HepG2 (cell line): Measurements from ENCODE around the gene MEGF10. TPM values are rescaled to one million over a fixed set of nuclear protein-coding genes. Genes with fewer than 3 reads are reported as not detected.

ENCODE experiments used
- ATAC-seq: fragments of 200-7000 bp; cut with Tn5 transposase; 3 replicates; pipeline ENCODE4 v1.9.1; 2020; ENCODE audit warnings: mild to moderate bottlenecking, moderate library complexity
- BruUV-seq: library from RNA; stranded (reverse); fragments of 400-500 nt; replicated peaks from 2 replicates; lab custom pipeline; 2021; lab: Mats Ljungman, UMichigan
- CTCF ChIA-PET: fragments of 300-600 bp; formaldehyde crosslinking; extraction: SDS; loops from one replicate; lab custom pipeline; 2021; ENCODE audit warnings: low total read pairs, inconsistent platforms, low intra/inter-chr PET ratio; lab: Yijun Ruan, JAX
- POLR2A ChIA-PET: fragments of 350-600 bp; sonication (Branson Sonifier 250); formaldehyde crosslinking; loops from one replicate; lab custom pipeline; 2020; ENCODE audit warnings: antibody characterized with exemption, inconsistent platforms; lab: Yijun Ruan, JAX
- DNase-seq: peaks from one replicate; pipeline ENCODE4 v3.0.0-alpha.2; 2015; ENCODE audit warnings: low spot score
- FAIRE-seq: peaks from 3 replicates; lab custom pipeline; 2011; peaks lifted over from hg19 to GRCh38; lab: Jason Lieb, UNC
- H2AFZ ChIP-seq: one replicate; pipeline ENCODE4 v1.6.1; 2011; ENCODE audit warnings: low read length, inconsistent platforms
- H3K27ac ChIP-seq: fragments of 300-600 bp; 3 replicates; pipeline ENCODE4 v1.8.0; 2011; ENCODE audit warnings: mixed run types, mild to moderate bottlenecking, mixed read lengths, low read length, inconsistent platforms; ENCODE audit not compliant: insufficient read depth; ENCODE audit errors: extremely low read length
- H3K27me3 ChIP-seq, 2 experiments: fragments of 200-600 bp in 1 of 2; 2 replicates in 1 of 2; 3 replicates in 1 of 2; pipeline versions ENCODE4 v1.6.0 to v1.8.0; 2011; ENCODE audit warnings: low read length in 2 of 2, mild to moderate bottlenecking in 2 of 2, moderate library complexity in 2 of 2, inconsistent platforms in 1 of 2; ENCODE audit not compliant: insufficient read depth in 2 of 2, control insufficient read depth in 1 of 2
- H3K36me3 ChIP-seq, 2 experiments: fragments of 200-600 bp in 1 of 2; replicated peaks in 1 of 2; 2 replicates in 1 of 2; 3 replicates in 1 of 2; pipeline versions ENCODE4 v1.5.1 to v1.8.0; 2011; ENCODE audit warnings: low read length in 2 of 2, inconsistent platforms in 1 of 2; ENCODE audit not compliant: insufficient read depth in 2 of 2, control insufficient read depth in 1 of 2
- H3K4me1 ChIP-seq: 2 replicates; pipeline ENCODE4 v1.5.1; 2012; ENCODE audit warnings: low read length, inconsistent platforms; ENCODE audit not compliant: insufficient read depth
- H3K4me2 ChIP-seq: 2 replicates; pipeline ENCODE4 v1.6.0; 2011; ENCODE audit warnings: low read depth, low read length, inconsistent platforms
- H3K4me3 ChIP-seq, 3 experiments: fragments of 200-600 bp in 1 of 3; sonication (generic), shearing (Covaris generic) in 1 of 3; replicated peaks in 1 of 3; 2 replicates each; pipeline ENCODE4 v1.5.1; 2011 to 2016; ENCODE audit warnings: low read length in 3 of 3, inconsistent platforms in 2 of 3, low read depth in 2 of 3, mild to moderate bottlenecking in 2 of 3, control low read depth in 1 of 3, mixed read lengths in 1 of 3; ENCODE audit not compliant: insufficient read depth in 1 of 3
- H3K79me2 ChIP-seq: one replicate; pipeline ENCODE4 v1.6.1; 2011; ENCODE audit warnings: low read length, inconsistent platforms; ENCODE audit not compliant: insufficient read depth
- H3K9ac ChIP-seq: 2 replicates; pipeline ENCODE4 v1.6.0; 2011; ENCODE audit warnings: mild to moderate bottlenecking, low read depth, low read length, inconsistent platforms; ENCODE audit not compliant: insufficient read depth
- H3K9me3 ChIP-seq: 2 replicates; pipeline ENCODE4 v1.5.1; 2012; ENCODE audit warnings: mild to moderate bottlenecking, low read length
- H4K20me1 ChIP-seq: 2 replicates; pipeline ENCODE4 v1.6.0; 2011; ENCODE audit warnings: inconsistent platforms, mild to moderate bottlenecking, low read length, moderate library complexity; ENCODE audit not compliant: insufficient read depth
- ARID2 ChIP-seq: sonication (generic); formaldehyde crosslinking; IDR thresholded peaks from 2 replicates; pipeline ENCODE4 v1.8.1; 2022; ENCODE audit warnings: mild to moderate bottlenecking, missing genetic modification reagents, borderline replicate concordance
- CENPT ChIP-seq: sonication (generic); formaldehyde crosslinking; IDR thresholded peaks from 2 replicates; pipeline ENCODE4 v1.8.0; 2022; ENCODE audit warnings: low read depth, mild to moderate bottlenecking, moderate library complexity, missing genetic modification reagents
- ETV6 ChIP-seq: sonication (generic); formaldehyde crosslinking; conservative IDR thresholded peaks from 2 replicates; pipeline ENCODE4 v1.4.0; 2020; ENCODE audit warnings: missing genetic modification reagents
- FOXM1 ChIP-seq: sonication (generic); formaldehyde crosslinking; IDR thresholded peaks from 2 replicates; pipeline ENCODE4 v1.5.0; 2020; ENCODE audit warnings: missing genetic modification reagents
- GMEB1 ChIP-seq: sonication (generic); formaldehyde crosslinking; IDR thresholded peaks from 2 replicates; pipeline ENCODE4 v1.5.1; 2020; ENCODE audit warnings: missing genetic modification reagents, mild to moderate bottlenecking, borderline replicate concordance
- HMG20B ChIP-seq: conservative IDR thresholded peaks from 2 replicates; pipeline ENCODE4 v1.6.1; 2016; ENCODE audit warnings: missing genetic modification reagents, missing compliant biosample characterization
- HOXA9 ChIP-seq: sonication (generic); formaldehyde crosslinking; IDR thresholded peaks from 2 replicates; pipeline ENCODE4 v1.8.1; 2022; ENCODE audit warnings: missing genetic modification reagents, mild to moderate bottlenecking, moderate library complexity, borderline replicate concordance
- HOXD1 ChIP-seq: sonication (generic); formaldehyde crosslinking; IDR thresholded peaks from 2 replicates; pipeline ENCODE4 v1.5.0; 2020; ENCODE audit warnings: missing genetic modification reagents
- KAT2B ChIP-seq: fragments of 150-350 bp; IDR thresholded peaks from 2 replicates; pipeline ENCODE4 v1.6.1; 2014; ENCODE audit warnings: low read depth, low read length, borderline replicate concordance
- KMT2A ChIP-seq: sonication (generic); formaldehyde crosslinking; IDR thresholded peaks from 2 replicates; pipeline ENCODE4 v1.4.0; 2020; ENCODE audit warnings: missing genetic modification reagents
- NCOA5 ChIP-seq: sonication (generic); formaldehyde crosslinking; IDR thresholded peaks from 2 replicates; pipeline ENCODE4 v1.4.0; 2020; ENCODE audit warnings: missing genetic modification reagents
- PITX1 ChIP-seq: sonication (generic); formaldehyde crosslinking; IDR thresholded peaks from 2 replicates; pipeline ENCODE4 v1.5.1; 2020; ENCODE audit warnings: mild to moderate bottlenecking, missing genetic modification reagents
- SNRNP70 ChIP-seq: fragments of 200-400 bp; formaldehyde crosslinking; IDR thresholded peaks from 2 replicates; pipeline ENCODE4 v1.6.1; 2017; ENCODE audit warnings: mild to moderate bottlenecking, low read depth, low read length, moderate library complexity
- SRSF1 ChIP-seq: fragments of 200-400 bp; formaldehyde crosslinking; optimal IDR thresholded peaks from 2 replicates; pipeline ENCODE3; 2017; ENCODE audit warnings: mild to moderate bottlenecking, low read depth, low read length, moderate library complexity
- ZNF564 ChIP-seq: sonication (generic); formaldehyde crosslinking; IDR thresholded peaks from 2 replicates; pipeline ENCODE4 v1.8.1; 2023; ENCODE audit warnings: mild to moderate bottlenecking, missing genetic modification reagents
- WGBS: methylation state at CpG from one replicate; pipeline ENCODE4 v1.1.6; 2017; ENCODE audit warnings: low lambda C conversion rate; 5-methylcytosine and 5-hydroxymethylcytosine counted together
- in situ Hi-C: cut with HindIII; loops from 2 replicates; pipeline ENCODE4 v1.10.0; 2017; ENCODE audit warnings: low pct_unique_long_range_greater_than_20kb; ENCODE audit not compliant: extremely low pct_ligation_motif_present
- intact Hi-C: fragments of 100-400 bp; cut with micrococcal nuclease; formaldehyde crosslinking; loops from one replicate; pipeline ENCODE4 v1.10.0; 2022; ENCODE audit not compliant: unreplicated experiment
- polyA plus RNA-seq, 8 experiments: library from polyadenylated mRNA; depleted of rRNA in 3 of 8; stranded (reverse) in 7 of 8; unstranded in 1 of 8; fragments of >200 nt; fragmentation: Illumina TruSeq in 4 of 8; extraction: Trizol in 4 of 8; gene quantifications; 2 replicates each; pipeline versions ENCODE4 v1.2.1 to v1.2.3, GENCODE V29; 2011 to 2016; ENCODE audit warnings: low read depth in 4 of 8, missing spikeins in 1 of 8, mixed read lengths in 1 of 8; ENCODE audit not compliant: insufficient read depth in 1 of 8
- total RNA-seq, 5 experiments: library from RNA; depleted of rRNA; stranded (reverse); fragments of >200 nt; fragmentation: Illumina TruSeq; extraction: Trizol; gene quantifications; 2 replicates each; pipeline ENCODE4 v1.2.3, GENCODE V29; 2016; ENCODE audit warnings: low read depth in 1 of 5

The MEGF10 gene
- total and polyA plus RNA-seq, 2 of the 13 experiments (the other 11 are each of a cell fraction or from before 2014, with no cell fraction given), result not detected

- WGBS, result 0% methylated on average over 2 of the region's 2 CpGs
- intact Hi-C loops (no loop called here), in situ Hi-C loops (no loop called here)
- BruUV-seq, result no TSS peak
- H3K4me3 ChIP-seq, result no peak overlapping the region
- H3K79me2 ChIP-seq, result no peaks in the 10 kb centered on the region
- POLR2A ChIA-PET, result no interaction called here
- no peaks in the 10 kb centered on the region for H4K20me1 ChIP-seq
- H3K9ac ChIP-seq, result no peak overlapping the region
- no peak overlapping the region for H3K4me2 ChIP-seq
- no peaks in the 10 kb centered on the region for H3K9me3 ChIP-seq
- DNase-seq, result no peak
- FAIRE-seq, result no peak
- H3K27me3 ChIP-seq, result no peaks in the 10 kb centered on the region; a peak in 1 of 5 replicates
- ATAC-seq, result no peak
- H3K27ac ChIP-seq, result no peak overlapping the region
- no peaks in the 10 kb centered on the region for H3K4me1 ChIP-seq
- CTCF ChIA-PET, result no interaction called here
- TF ChIP-seq NCOA5 (CRISPR knock-in tag), result no peak
- TF ChIP-seq KMT2A (CRISPR knock-in tag), result no peak
- TF ChIP-seq KAT2B, result no peak
- no peak for TF ChIP-seq SNRNP70
- TF ChIP-seq ETV6, result no peak
- TF ChIP-seq FOXM1 (CRISPR knock-in tag), result no peak
- no peak for TF ChIP-seq GMEB1 (CRISPR knock-in tag)
- TF ChIP-seq SRSF1, result no peak
- TF ChIP-seq ARID2 (CRISPR knock-in tag), result no peak
- no peak for TF ChIP-seq ZNF564
- TF ChIP-seq HOXD1 (CRISPR knock-in tag), result no peak
- no peak for TF ChIP-seq HMG20B (CRISPR knock-in tag)
- no peak for TF ChIP-seq CENPT (CRISPR knock-in tag)
- TF ChIP-seq PITX1, result no peak
- no peak for TF ChIP-seq HOXA9 (CRISPR knock-in tag)
- no peaks in the 10 kb centered on the region for H3K36me3 ChIP-seq
- H2AFZ ChIP-seq, result no peak overlapping the region
Observed at GRCh38 chr5:127417528-127417927, 126.9 kb downstream of the MEGF10 start.
